Suprapubic skin (tissue), 4 donors: ENCODE data around the gene ZNF283. TPM values are rescaled to one million over a fixed set of nuclear protein-coding genes. Genes with fewer than 3 reads are reported as not detected.

Experiments used
- DNase-seq, 2 donors: peaks; one replicate each; pipeline ENCODE4 v3.0.0-alpha.2; 2019; ENCODE audit warnings: low spot score in 2 of 2
- H3K27ac ChIP-seq: fragments of 200-600 bp; sonication (generic); one replicate; pipeline ENCODE4 v1.5.1; 2019
- H3K27me3 ChIP-seq: fragments of 200-600 bp; sonication (generic); one replicate; pipeline ENCODE4 v1.5.1; 2019
- H3K36me3 ChIP-seq: fragments of 200-600 bp; sonication (generic); one replicate; pipeline ENCODE4 v1.5.1; 2019
- H3K4me1 ChIP-seq: fragments of 200-600 bp; sonication (generic); one replicate; pipeline ENCODE4 v1.5.1; 2019
- H3K4me3 ChIP-seq: fragments of 200-600 bp; sonication (generic); one replicate; pipeline ENCODE4 v1.5.1; 2019; ENCODE audit warnings: mild to moderate bottlenecking
- H3K9me3 ChIP-seq: fragments of 200-600 bp; sonication (generic); one replicate; pipeline ENCODE4 v1.5.1; 2019
- EP300 ChIP-seq: sonication (generic); formaldehyde crosslinking; IDR thresholded peaks from one replicate; pipeline ENCODE4 v1.6.1; 2017; ENCODE audit warnings: antibody characterized with exemption
- POLR2A ChIP-seq, 2 donors: fragments of 450-650 bp; IDR thresholded peaks; one replicate each; pipeline ENCODE4 v1.6.1; 2017; ENCODE audit warnings: antibody characterized with exemption in 2 of 2, mild to moderate bottlenecking in 2 of 2, moderate library complexity in 2 of 2
- POLR2AphosphoS5 ChIP-seq, 3 donors: sonication (generic); formaldehyde crosslinking; IDR thresholded peaks; one replicate each; pipeline ENCODE4 v1.6.1; 2017; ENCODE audit warnings: antibody characterized with exemption in 3 of 3
- WGBS: methylation state at CpG from one replicate; pipeline ENCODE4 v1.1.5; 2018; 5-methylcytosine and 5-hydroxymethylcytosine counted together
- total RNA-seq, 4 donors: library from RNA; depleted of rRNA; stranded (reverse); fragments of >200 nt; gene quantifications; one replicate each; pipeline ENCODE4 v1.1.0, GENCODE V29; 2016
- TF ChIP-seq, protein P1 (sequence below), 2 donors: fragments of 200-600 bp in 1 of 2; fragments of 450-650 bp in 1 of 2; sonication (generic) in 1 of 2; IDR thresholded peaks; one replicate each; pipeline ENCODE4 v1.5.1; 2016 to 2019; ENCODE audit warnings: antibody characterized with exemption in 2 of 2, mild to moderate bottlenecking in 1 of 2, moderate library complexity in 1 of 2

Gene ZNF283
- total RNA-seq, 4 donors from 2014 or later: 4.7 to 26.4 (median 10.0) TPM

DNA sequence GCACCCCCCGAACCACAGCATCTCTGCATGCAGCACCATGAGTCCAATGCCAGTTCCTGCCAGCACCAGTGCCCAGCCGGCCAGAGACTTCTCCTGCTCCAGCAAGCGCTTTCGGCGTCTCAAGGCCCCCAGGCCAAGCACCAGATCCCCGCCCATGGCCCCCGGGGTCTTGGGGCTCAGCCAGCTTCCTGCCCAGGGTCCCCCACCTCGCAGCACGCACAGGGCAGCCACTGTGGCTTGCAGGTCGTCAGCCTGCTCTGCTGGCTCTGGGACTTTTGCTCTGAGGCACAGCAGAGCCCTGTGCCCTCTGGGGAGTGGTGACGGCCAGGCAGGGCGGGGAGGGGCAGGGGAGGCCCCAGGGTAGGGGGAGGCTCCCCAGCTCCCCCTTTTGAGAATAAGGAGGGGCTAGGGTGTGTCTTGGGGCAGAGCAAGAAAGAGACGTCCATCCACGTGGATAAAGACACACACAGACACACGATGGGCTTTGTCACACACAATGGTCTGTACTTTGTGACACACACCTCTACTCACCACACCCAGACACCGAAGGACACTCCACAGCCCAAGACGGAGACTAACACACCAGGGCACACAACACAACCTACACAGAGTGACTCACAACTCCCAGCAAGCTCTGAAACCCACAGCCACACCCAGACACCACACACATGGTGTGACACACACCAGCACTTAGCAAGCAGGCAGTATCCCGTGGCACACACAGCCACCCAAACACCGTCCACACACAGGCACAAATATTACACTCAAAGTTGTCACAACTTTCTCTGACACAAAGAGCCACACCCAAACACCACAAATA, 46.2 kb upstream of the ZNF283 start, which contains the start of gene KCNN4:
Gene KCNN4, minus strand, starts transcription at position 268 of the 820 bp plus-strand sequence. Its CDS starts 112 bp downstream, at position 156.
- TF ChIP-seq, protein P1, sequence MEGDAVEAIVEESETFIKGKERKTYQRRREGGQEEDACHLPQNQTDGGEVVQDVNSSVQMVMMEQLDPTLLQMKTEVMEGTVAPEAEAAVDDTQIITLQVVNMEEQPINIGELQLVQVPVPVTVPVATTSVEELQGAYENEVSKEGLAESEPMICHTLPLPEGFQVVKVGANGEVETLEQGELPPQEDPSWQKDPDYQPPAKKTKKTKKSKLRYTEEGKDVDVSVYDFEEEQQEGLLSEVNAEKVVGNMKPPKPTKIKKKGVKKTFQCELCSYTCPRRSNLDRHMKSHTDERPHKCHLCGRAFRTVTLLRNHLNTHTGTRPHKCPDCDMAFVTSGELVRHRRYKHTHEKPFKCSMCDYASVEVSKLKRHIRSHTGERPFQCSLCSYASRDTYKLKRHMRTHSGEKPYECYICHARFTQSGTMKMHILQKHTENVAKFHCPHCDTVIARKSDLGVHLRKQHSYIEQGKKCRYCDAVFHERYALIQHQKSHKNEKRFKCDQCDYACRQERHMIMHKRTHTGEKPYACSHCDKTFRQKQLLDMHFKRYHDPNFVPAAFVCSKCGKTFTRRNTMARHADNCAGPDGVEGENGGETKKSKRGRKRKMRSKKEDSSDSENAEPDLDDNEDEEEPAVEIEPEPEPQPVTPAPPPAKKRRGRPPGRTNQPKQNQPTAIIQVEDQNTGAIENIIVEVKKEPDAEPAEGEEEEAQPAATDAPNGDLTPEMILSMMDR (IDR thresholded peaks at IDR 0.05): no peak
- TF ChIP-seq POLR2A (IDR thresholded peaks at IDR 0.05): no peak
- no peak for TF ChIP-seq POLR2AphosphoS5 (IDR thresholded peaks at IDR 0.05)
- Histone ChIP-seq H3K4me1 (peaks cover 69% of the 10 kb centered on the region), H3K27ac (peak within 1 kb of the TSS; percentile 72), H3K9me3 (no peaks in the 10 kb centered on the region), H3K4me3 (peak within 1 kb of the TSS; percentile 34), H3K36me3 (no peaks in the 10 kb centered on the region), H3K27me3 (no peaks in the 10 kb centered on the region)
- WGBS: 18% methylated on average over 7 of the region's 19 CpGs
- DNase-seq: no peak

DNA sequence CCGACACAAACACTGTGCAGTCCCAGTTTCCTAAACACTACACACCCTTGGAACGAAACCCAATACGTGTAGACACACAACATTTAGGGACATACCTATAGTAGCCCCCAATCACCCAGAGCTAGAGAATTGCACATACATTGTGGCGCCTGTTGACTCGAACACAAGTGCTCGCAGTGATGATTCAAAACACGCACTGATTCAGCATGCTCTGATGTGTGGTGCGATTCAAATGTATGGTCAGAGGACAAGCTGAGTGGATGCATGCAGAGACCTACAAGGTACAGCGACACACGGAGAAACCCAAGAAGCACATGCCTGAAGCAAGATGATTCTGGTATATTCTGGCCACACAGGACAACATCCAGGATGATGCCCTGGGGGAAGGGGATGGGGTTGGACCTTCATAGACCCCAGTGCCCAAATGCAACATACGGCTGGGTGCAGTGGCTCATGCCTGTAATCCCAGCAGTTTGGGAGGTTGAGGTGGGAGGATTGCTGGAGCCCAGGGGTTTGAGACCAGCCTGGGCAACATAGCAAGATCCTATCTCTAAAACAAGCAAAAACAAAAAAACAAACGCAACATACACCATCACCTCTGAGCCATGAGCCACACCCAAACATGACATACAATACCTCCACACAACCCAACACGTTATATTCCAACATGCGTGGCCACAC, 45.4 kb upstream of the ZNF283 start:
- WGBS: 87% methylated on average over 14 of the region's 14 CpGs
- Histone ChIP-seq H3K27ac (peak overlapping the region; percentile 72), H3K4me1 (peaks cover 71% of the 10 kb centered on the region), H3K4me3 (peak overlapping the region; percentile 10), H3K36me3 (no peaks in the 10 kb centered on the region), H3K9me3 (no peaks in the 10 kb centered on the region), H3K27me3 (no peaks in the 10 kb centered on the region)
- TF ChIP-seq EP300: no peak
- no peak for TF ChIP-seq POLR2AphosphoS5 (IDR thresholded peaks at IDR 0.05)
- no peak for TF ChIP-seq POLR2A (IDR thresholded peaks at IDR 0.05)
- TF ChIP-seq, protein P1 (IDR thresholded peaks at IDR 0.05): no peak
- DNase-seq: no peak

DNA sequence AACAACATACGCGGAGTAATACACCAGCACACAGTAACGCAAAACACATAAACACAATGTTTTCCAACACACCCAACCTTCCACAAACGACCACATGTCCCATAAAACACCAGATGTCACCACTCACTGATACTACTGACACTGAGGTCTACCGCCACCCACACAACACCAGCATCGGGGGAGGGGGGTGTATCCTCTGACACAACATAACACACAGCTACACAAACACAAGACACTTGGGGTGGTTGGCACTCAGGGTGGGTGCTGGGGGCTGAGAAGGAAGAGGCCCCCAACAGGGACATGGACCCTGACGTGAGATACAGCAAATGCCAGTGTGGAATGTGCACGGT, 44.8 kb upstream of the ZNF283 start:
- H3K4me3 ChIP-seq: peak overlapping the region; percentile 10
- no peak for DNase-seq
- H3K9me3 ChIP-seq: no peaks in the 10 kb centered on the region
- no peaks in the 10 kb centered on the region for H3K36me3 ChIP-seq
- peaks cover 68% of the 10 kb centered on the region for H3K4me1 ChIP-seq
- H3K27me3 ChIP-seq: no peaks in the 10 kb centered on the region
- WGBS: 46% methylated on average over 7 of the region's 8 CpGs
- H3K27ac ChIP-seq: peak overlapping the region; percentile 67
- TF ChIP-seq POLR2AphosphoS5 (IDR thresholded peaks at IDR 0.05) (no peak), EP300 (no peak)
- TF ChIP-seq, protein P1 (IDR thresholded peaks at IDR 0.05): no peak

DNA sequence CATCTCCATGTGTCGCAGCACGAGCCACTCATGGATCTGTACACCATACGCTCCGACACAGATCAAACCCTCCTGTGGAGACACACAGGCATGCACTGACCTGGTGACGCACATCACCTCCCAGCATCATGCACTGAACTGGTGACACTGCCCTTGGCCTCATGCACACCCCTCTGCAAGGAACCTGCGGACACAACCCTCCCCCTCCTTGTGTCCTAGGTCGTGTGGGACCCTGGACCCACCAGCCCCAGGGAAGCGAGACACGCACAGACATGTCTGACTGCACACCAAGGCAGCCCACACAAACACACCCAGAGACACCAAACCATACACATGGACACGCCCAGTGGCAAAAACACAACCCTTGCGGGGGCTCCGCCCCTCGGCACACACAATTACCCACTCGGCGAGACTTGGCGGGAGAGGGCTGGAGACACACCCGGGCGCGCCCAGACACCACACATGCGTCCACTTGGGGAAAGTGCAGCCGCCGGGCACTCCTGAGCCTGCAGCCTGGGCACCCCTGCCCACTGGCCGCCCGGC, 44.4 kb upstream of the ZNF283 start:
- no peak for DNase-seq
- H3K4me3 ChIP-seq: peak overlapping the region; percentile 12

More for the DNA sequence above, 44.4 kb upstream of the ZNF283 start:
- H3K27me3 ChIP-seq: no peaks in the 10 kb centered on the region
- peaks cover 68% of the 10 kb centered on the region for H3K4me1 ChIP-seq
- no peaks in the 10 kb centered on the region for H3K36me3 ChIP-seq
- WGBS: 46% methylated on average over 16 of the region's 24 CpGs
- H3K9me3 ChIP-seq: no peaks in the 10 kb centered on the region
- TF ChIP-seq, protein P1 (IDR thresholded peaks at IDR 0.05): no peak
- TF ChIP-seq POLR2A (IDR thresholded peaks at IDR 0.05): no peak
- TF ChIP-seq POLR2AphosphoS5 (IDR thresholded peaks at IDR 0.05): no peak
- TF ChIP-seq EP300: no peak
- H3K27ac ChIP-seq: peak overlapping the region; percentile 67
